OCI-LY3 (cell line): ENCODE measurements around the gene STAT5B.

Experiments
- H2AFZ ChIP-seq: fragments of 200-600, 300-600 bp; shearing (Covaris generic); 2 replicates; pipeline ENCODE4 v1.6.0; 2014; ENCODE audit warnings: antibody characterized with exemption, low read depth, low read length
- H3K27ac ChIP-seq: fragments of 200-600, 300-600 bp; sonication (generic); 2 replicates; pipeline ENCODE4 v1.5.1; 2014; ENCODE audit warnings: mild to moderate bottlenecking, low read length, moderate library complexity, mixed read lengths
- H3K27me3 ChIP-seq: fragments of 200-600, 300-600 bp; sonication (generic); 2 replicates; pipeline ENCODE4 v1.6.1; 2014; ENCODE audit warnings: low read depth, low read length, mixed read lengths
- H3K36me3 ChIP-seq: fragments of 200-600, 300-600 bp; sonication (generic); replicated peaks from 2 replicates; pipeline ENCODE3; 2014; ENCODE audit warnings: low read depth, low read length, mixed read lengths
- H3K4me1 ChIP-seq: fragments of 300-600, 200-600 bp; sonication (generic); 2 replicates; pipeline ENCODE4 v1.6.1; 2014; ENCODE audit warnings: low read length, mixed read lengths
- H3K4me2 ChIP-seq: fragments of 200-600, 300-600 bp; sonication (generic); 2 replicates; pipeline ENCODE4 v1.6.1; 2014; ENCODE audit warnings: low read length, mixed read lengths
- H3K4me3 ChIP-seq: fragments of 300-600, 200-600 bp; sonication (generic); 2 replicates; pipeline ENCODE4 v1.5.1; 2014; ENCODE audit warnings: antibody characterized with exemption, mild to moderate bottlenecking, low read length, moderate library complexity
- H3K79me2 ChIP-seq: fragments of 300-600, 200-600 bp; shearing (Covaris generic); 2 replicates; pipeline ENCODE4 v1.6.1; 2014; ENCODE audit warnings: mild to moderate bottlenecking, low read length, mixed read lengths
- H3K9ac ChIP-seq: fragments of 300-600, 200-600 bp; shearing (Covaris generic); 2 replicates; pipeline ENCODE4 v1.6.0; 2014; ENCODE audit warnings: mild to moderate bottlenecking, low read length, moderate library complexity
- H3K9me3 ChIP-seq: fragments of 200-600, 300-600 bp; shearing (Covaris generic); 2 replicates; pipeline ENCODE4 v1.6.1; 2014; ENCODE audit warnings: low read length, mixed read lengths; ENCODE audit not compliant: insufficient read depth
- H4K20me1 ChIP-seq: fragments of 200-600, 300-600 bp; sonication (generic); 2 replicates; pipeline ENCODE4 v1.6.1; 2016; ENCODE audit warnings: low read length, mixed read lengths; ENCODE audit not compliant: insufficient read depth
- CTCF ChIP-seq: fragments of 200-600, 300-600 bp; sonication (generic); IDR thresholded peaks from 2 replicates; pipeline ENCODE4 v1.5.1; 2014; ENCODE audit warnings: antibody characterized with exemption, low read length, low read depth
- EZH2phosphoT487 ChIP-seq: fragments of 200-600 bp; shearing (Covaris generic); IDR thresholded peaks from 2 replicates; pipeline ENCODE4 v1.6.1; 2018; ENCODE audit warnings: antibody characterized with exemption, mixed run types, low read depth

STAT5B gene

GRCh38 chr17:42309986-42310786 is 34.0 kb upstream of the STAT5B start:
- Histone ChIP-seq H3K9me3 (no peaks in the 10 kb centered on the region), H3K4me2 (peak overlapping the region; percentile 55), H3K4me3 (no peak overlapping the region), H4K20me1 (peaks cover 18% of the 10 kb centered on the region), H3K27ac (peak overlapping the region; percentile 87), H3K79me2 (no peaks in the 10 kb centered on the region), H3K4me1 (peaks cover 63% of the 10 kb centered on the region), H3K27me3 (no peaks in the 10 kb centered on the region), H3K36me3 (peaks cover 64% of the 10 kb centered on the region), H2AFZ (no peak overlapping the region), H3K9ac (no peak overlapping the region)
- TF ChIP-seq EZH2phosphoT487 (no peak), CTCF (peak; percentile 14; the same call in 1 of the 2 replicates)

- H3K4me2 ChIP-seq = no peak overlapping the region
- H4K20me1 ChIP-seq = peaks cover 15% of the 10 kb centered on the region
- H3K36me3 ChIP-seq = peaks cover 63% of the 10 kb centered on the region
- H2AFZ ChIP-seq = no peak overlapping the region
- H3K9ac ChIP-seq = no peak overlapping the region
- H3K9me3 ChIP-seq = no peaks in the 10 kb centered on the region
- no peak overlapping the region for H3K4me3 ChIP-seq
- H3K27ac ChIP-seq = no peak overlapping the region
- TF ChIP-seq EZH2phosphoT487 (no peak), CTCF (no peak)
- H3K4me1 ChIP-seq = peaks cover 52% of the 10 kb centered on the region
- no peaks in the 10 kb centered on the region for H3K27me3 ChIP-seq
- H3K79me2 ChIP-seq = no peaks in the 10 kb centered on the region
These were observed 33.0 kb upstream of the STAT5B start for GRCh38 chr17:42309142-42309541.

- H3K79me2 ChIP-seq = no peaks in the 10 kb centered on the region
- H3K4me2 ChIP-seq = no peak overlapping the region
- no peak overlapping the region for H2AFZ ChIP-seq
- H3K27ac ChIP-seq = peak overlapping the region; percentile 2; the same call in 1 of the 2 replicates
- peaks cover 15% of the 10 kb centered on the region for H4K20me1 ChIP-seq
- TF ChIP-seq EZH2phosphoT487 = no peak
- TF ChIP-seq CTCF = no peak
- peaks cover 62% of the 10 kb centered on the region for H3K36me3 ChIP-seq
- H3K27me3 ChIP-seq = no peaks in the 10 kb centered on the region
- no peak overlapping the region for H3K4me3 ChIP-seq
- peaks cover 46% of the 10 kb centered on the region for H3K4me1 ChIP-seq
- no peaks in the 10 kb centered on the region for H3K9me3 ChIP-seq
- no peak overlapping the region for H3K9ac ChIP-seq
These were observed 32.3 kb upstream of the STAT5B start for GRCh38 chr17:42308446-42308845.

GRCh38 chr17:42307362-42307927 is 31.3 kb upstream of the STAT5B start:
- Histone ChIP-seq H2AFZ (no peak overlapping the region), H3K9ac (no peak overlapping the region), H3K4me1 (peaks cover 36% of the 10 kb centered on the region), H3K36me3 (peaks cover 60% of the 10 kb centered on the region), H4K20me1 (peaks cover 15% of the 10 kb centered on the region), H3K27ac (no peak overlapping the region), H3K27me3 (no peaks in the 10 kb centered on the region), H3K79me2 (no peaks in the 10 kb centered on the region), H3K9me3 (no peaks in the 10 kb centered on the region), H3K4me2 (no peak overlapping the region), H3K4me3 (no peak overlapping the region)
- TF ChIP-seq EZH2phosphoT487 = no peak
- no peak for TF ChIP-seq CTCF
